ENCODE results near the gene HSPA13. TPM values are rescaled to one million over a fixed set of nuclear protein-coding genes. Genes with fewer than 3 reads are reported as not detected.
"Not testable (repeated sequence)": the region's sequence is repeated elsewhere in the genome, so short reads cannot be mapped to it uniquely, and the experiment has no call there.

HSPA13 gene
- total RNA-seq, 2 donors from 2014 or later, result 15.3 to 22.5 TPM

DNA sequence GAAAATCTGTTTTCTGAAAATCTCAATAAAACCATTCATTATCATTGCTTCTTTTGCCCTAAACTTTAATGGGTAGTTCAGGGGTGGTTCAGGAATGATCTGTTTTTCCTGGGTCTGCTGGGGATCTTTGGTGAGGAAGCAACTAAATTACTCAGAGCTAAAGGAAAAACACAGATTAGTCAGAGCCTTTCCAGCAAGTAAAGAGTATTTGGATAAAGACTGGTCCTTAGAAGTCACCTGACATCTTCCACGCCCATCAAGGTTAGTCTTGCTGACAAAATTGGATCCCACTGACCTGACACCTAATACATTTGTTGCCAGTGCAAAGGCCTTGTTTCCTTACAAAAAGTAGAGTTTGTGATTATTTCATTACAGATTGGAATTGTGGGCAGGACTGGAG, 24.2 kb downstream of the HSPA13 start:
- intact Hi-C loops (cut with DNase I), result no loop called here
- Histone ChIP-seq H3K4me1 (replicated peaks) (no peaks in the 10 kb centered on the region), H3K27me3 (replicated peaks; ENCODE audit: insufficient read depth) (no peaks in the 10 kb centered on the region), H3K36me3 (no peaks in the 10 kb centered on the region), H3K4me3 (no peak overlapping the region), H3K9me3 (no peaks in the 10 kb centered on the region), H3K27ac (no peak overlapping the region)
- no peak for DNase-seq (ENCODE audit: low spot score)
- 78% methylated on average over 1 of the region's 1 CpG for WGBS
- TF ChIP-seq POLR2A (IDR thresholded peaks at IDR 0.05) (no peak), POLR2AphosphoS5 (IDR thresholded peaks at IDR 0.05) (no peak)
- TF ChIP-seq, protein P1, sequence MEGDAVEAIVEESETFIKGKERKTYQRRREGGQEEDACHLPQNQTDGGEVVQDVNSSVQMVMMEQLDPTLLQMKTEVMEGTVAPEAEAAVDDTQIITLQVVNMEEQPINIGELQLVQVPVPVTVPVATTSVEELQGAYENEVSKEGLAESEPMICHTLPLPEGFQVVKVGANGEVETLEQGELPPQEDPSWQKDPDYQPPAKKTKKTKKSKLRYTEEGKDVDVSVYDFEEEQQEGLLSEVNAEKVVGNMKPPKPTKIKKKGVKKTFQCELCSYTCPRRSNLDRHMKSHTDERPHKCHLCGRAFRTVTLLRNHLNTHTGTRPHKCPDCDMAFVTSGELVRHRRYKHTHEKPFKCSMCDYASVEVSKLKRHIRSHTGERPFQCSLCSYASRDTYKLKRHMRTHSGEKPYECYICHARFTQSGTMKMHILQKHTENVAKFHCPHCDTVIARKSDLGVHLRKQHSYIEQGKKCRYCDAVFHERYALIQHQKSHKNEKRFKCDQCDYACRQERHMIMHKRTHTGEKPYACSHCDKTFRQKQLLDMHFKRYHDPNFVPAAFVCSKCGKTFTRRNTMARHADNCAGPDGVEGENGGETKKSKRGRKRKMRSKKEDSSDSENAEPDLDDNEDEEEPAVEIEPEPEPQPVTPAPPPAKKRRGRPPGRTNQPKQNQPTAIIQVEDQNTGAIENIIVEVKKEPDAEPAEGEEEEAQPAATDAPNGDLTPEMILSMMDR (IDR thresholded peaks at IDR 0.05), result no peak

DNA sequence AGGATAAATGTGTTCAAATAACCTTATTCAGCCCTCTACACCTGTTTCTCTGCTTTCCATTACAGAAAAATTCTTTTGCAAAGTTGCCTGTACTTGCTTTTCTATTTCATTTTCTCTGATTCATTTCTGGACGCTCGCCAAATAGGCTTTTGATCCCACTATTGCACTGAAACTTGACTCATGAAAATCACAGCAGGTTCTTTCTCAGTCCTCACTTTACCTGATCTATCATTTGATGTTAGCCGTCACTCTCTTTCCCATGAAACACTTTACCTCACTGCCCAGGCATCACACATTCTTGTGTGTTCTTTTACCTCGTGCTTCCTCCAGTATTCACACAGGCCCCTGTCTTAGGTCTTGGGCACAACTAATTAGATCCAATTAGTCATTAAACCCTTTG, 26.2 kb downstream of the HSPA13 start:
- intact Hi-C loops (cut with DNase I), result no loop called here
- no peaks in the 10 kb centered on the region for H3K9me3 ChIP-seq
- TF ChIP-seq POLR2A (IDR thresholded peaks at IDR 0.05) (no peak), POLR2AphosphoS5 (IDR thresholded peaks at IDR 0.05) (no peak)
- TF ChIP-seq, protein P1 (IDR thresholded peaks at IDR 0.05), result no peak
- WGBS, result 44% methylated on average over 4 of the region's 4 CpGs
- no peak overlapping the region for H3K4me3 ChIP-seq
- H3K27me3 ChIP-seq (replicated peaks; ENCODE audit: insufficient read depth), result no peaks in the 10 kb centered on the region
- DNase-seq (ENCODE audit: low spot score), result no peak
- no peak overlapping the region for H3K27ac ChIP-seq
- H3K4me1 ChIP-seq (replicated peaks), result no peaks in the 10 kb centered on the region
- no peaks in the 10 kb centered on the region for H3K36me3 ChIP-seq

DNA sequence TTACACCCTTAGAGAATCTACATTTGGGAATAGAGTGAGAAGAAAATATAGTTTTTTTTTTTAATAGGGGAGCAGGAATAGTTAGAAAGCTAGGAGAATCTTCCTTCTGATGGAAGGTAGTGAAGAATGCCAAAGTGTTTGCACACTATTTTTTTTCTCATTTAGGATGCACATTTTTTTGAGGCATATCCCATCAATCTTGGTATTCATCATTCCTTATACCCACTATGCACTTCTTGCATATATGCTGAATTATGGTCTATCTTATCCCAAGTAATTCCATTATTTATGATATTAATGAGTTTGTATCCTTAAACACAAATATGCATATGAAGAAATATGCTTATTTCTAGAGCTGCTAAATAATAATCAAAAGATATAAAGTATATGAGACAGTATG, 28.4 kb downstream of the HSPA13 start:
- Histone ChIP-seq H3K27me3 (replicated peaks; ENCODE audit: insufficient read depth) (no peaks in the 10 kb centered on the region), H3K9me3 (no peaks in the 10 kb centered on the region), H3K27ac (no peak overlapping the region), H3K4me1 (replicated peaks) (no peaks in the 10 kb centered on the region), H3K36me3 (no peaks in the 10 kb centered on the region), H3K4me3 (no peak overlapping the region)
- intact Hi-C loops (cut with DNase I), result no loop called here
- DNase-seq (ENCODE audit: low spot score), result no peak
- TF ChIP-seq POLR2AphosphoS5 (IDR thresholded peaks at IDR 0.05) (no peak), POLR2A (IDR thresholded peaks at IDR 0.05) (no peak)
- TF ChIP-seq, protein P1 (IDR thresholded peaks at IDR 0.05), result no peak

DNA sequence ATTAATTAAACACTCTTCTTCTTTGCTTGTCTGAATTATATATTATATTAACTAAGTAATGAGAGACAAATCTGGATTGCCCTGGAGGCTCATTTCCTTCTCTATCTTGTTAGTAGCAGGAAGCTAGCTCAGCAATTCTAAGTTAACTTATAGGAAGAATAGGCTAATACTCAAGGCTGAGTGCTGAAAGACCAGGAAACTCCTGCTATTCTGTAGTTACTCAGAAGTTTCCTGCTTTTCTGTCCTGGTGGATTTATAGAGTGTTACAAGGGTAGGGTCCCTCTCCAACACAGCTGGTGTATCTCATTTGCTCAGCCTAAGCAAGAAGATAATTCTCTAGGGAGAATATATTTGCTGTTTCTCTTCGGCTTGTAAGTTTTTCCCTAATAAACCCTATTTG, 29.2 kb downstream of the HSPA13 start:
- Histone ChIP-seq H3K9me3 (no peaks in the 10 kb centered on the region), H3K4me3 (no peak overlapping the region), H3K27me3 (replicated peaks; ENCODE audit: insufficient read depth) (no peaks in the 10 kb centered on the region), H3K27ac (no peak overlapping the region), H3K36me3 (no peaks in the 10 kb centered on the region), H3K4me1 (replicated peaks) (no peaks in the 10 kb centered on the region)
- intact Hi-C loops (cut with DNase I), result no loop called here
- no peak for DNase-seq (ENCODE audit: low spot score)
- 73% methylated on average over 1 of the region's 1 CpG for WGBS
- TF ChIP-seq POLR2A (IDR thresholded peaks at IDR 0.05), result no peak
- TF ChIP-seq, protein P1 (IDR thresholded peaks at IDR 0.05), result no peak
- no peak for TF ChIP-seq POLR2AphosphoS5 (IDR thresholded peaks at IDR 0.05)

DNA sequence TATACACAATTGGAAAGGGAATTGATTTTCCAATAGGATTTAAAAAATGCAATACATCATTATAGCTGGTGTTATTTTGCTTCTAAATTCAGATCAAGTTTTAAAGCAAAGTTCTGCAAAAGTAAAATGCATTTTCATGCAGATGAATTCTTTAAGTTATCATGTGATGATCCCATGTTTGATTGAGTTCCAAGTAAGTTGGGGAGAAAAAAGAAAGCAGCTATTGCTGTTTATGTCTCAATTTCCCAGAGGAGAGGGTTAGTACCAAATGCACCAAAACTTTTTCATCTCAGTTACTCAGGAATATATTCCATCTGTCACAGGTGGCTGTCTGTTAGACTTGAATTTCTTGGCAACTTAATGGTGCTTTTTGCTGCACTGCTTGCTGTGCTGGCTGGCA, 29.7 kb downstream of the HSPA13 start:
- Histone ChIP-seq H3K9me3 (no peaks in the 10 kb centered on the region), H3K36me3 (no peaks in the 10 kb centered on the region), H3K4me1 (replicated peaks) (no peaks in the 10 kb centered on the region), H3K4me3 (no peak overlapping the region), H3K27ac (no peak overlapping the region), H3K27me3 (replicated peaks; ENCODE audit: insufficient read depth) (no peaks in the 10 kb centered on the region)
- intact Hi-C loops (cut with DNase I), result no loop called here
- TF ChIP-seq, protein P1 (IDR thresholded peaks at IDR 0.05), result no peak
- no peak for TF ChIP-seq POLR2AphosphoS5 (IDR thresholded peaks at IDR 0.05)
- TF ChIP-seq POLR2A (IDR thresholded peaks at IDR 0.05), result no peak
- no peak for DNase-seq (ENCODE audit: low spot score)

DNA sequence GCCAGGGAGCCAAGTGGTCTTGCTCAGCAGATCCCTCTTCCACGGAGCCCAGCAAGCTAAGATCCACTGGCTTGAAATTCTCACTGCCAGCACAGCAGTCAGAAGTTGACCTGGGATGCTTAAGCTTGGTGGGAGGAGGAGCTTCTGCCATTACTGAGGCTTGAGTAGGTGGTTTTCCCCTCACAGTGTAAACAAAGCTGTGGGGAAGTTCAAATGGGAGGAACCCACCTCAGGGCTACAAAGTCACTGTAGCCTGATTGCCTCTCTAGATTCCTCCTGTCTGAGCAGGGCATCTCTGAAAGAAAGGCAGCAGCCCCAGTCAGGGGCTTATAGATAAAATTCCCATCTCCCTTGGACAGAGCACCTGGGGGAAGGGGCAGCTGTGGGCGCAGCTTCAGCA, 55.6 kb downstream of the HSPA13 start:
- H3K4me1 ChIP-seq (replicated peaks); DNase-seq (ENCODE audit: low spot score); H3K9me3 ChIP-seq; H3K27ac ChIP-seq; H3K27me3 ChIP-seq (replicated peaks; ENCODE audit: insufficient read depth); intact Hi-C loops (cut with DNase I); H3K36me3 ChIP-seq; H3K4me3 ChIP-seq: not testable (repeated sequence)
- 62% methylated on average over 2 of the region's 2 CpGs for WGBS

All from prostate gland (tissue), 2 donors.